ENCODE measurements around the gene CCDC86. TPM values are rescaled to one million over a fixed set of nuclear protein-coding genes. Genes with fewer than 3 reads are reported as not detected.

CCDC86 gene
- total and polyA plus RNA-seq, 2 of the 4 experiments (the other 2 are of a cell fraction) = 9.5 to 34.0 TPM

GRCh38 chr11:60852117-60852981, 10.4 kb downstream of the CCDC86 start:
- no peak overlapping the region for H3K4ac ChIP-seq (ENCODE audit: low read depth, low read length)
- no peak overlapping the region for H2BK15ac ChIP-seq (ENCODE audit: low read depth, low read length)
- H3K4me2 ChIP-seq (ENCODE audit: low read depth, low read length) = no peak overlapping the region
- H4K91ac ChIP-seq (ENCODE audit: insufficient read depth, low read depth, low read length) = no peak overlapping the region
- no peak overlapping the region for H4K8ac ChIP-seq (ENCODE audit: low read depth in 2 of 2, low read length in 2 of 2)
- H3K14ac ChIP-seq (replicated peaks; ENCODE audit: low read depth, low read length) = no peak overlapping the region
- WGBS, 2 experiments (ENCODE audit: extremely low coverage in 2 of 2, insufficient read length in 1 of 2) = 55% methylated on average over 63 of the region's 78 CpGs; no CpG with 5 or more reads in 1 of the 2 experiments
- H3K27me3 ChIP-seq (ENCODE audit: control insufficient read depth, insufficient read depth, low read length) = no peaks in the 10 kb centered on the region
- in situ Hi-C loops (cut with MboI; ENCODE audit: low sequenced_read_pairs) (no loop called here), intact Hi-C loops (cut with micrococcal nuclease) (no loop called here), dilution Hi-C loops (cut with HindIII; ENCODE audit: low sequenced_read_pairs, unreplicated experiment) (no loop called here)
- no peak overlapping the region for H3K27ac ChIP-seq (ENCODE audit: insufficient read depth, low read length)
- peaks cover 2% of the 10 kb centered on the region; the same call in 1 of the 2 replicates for H3K4me1 ChIP-seq (ENCODE audit: control insufficient read depth, insufficient read depth, low read length)
- BruUV-seq (replicated peaks) = no TSS peak
- ChIA-PET POLR2A (ENCODE audit: unreplicated experiment) (no interaction called here), CTCF (no interaction called here)
- DNase-seq (no peak), ATAC-seq (ENCODE audit: low read depth) (no peak)
- H2BK120ac ChIP-seq (ENCODE audit: low read depth, low read length) = no peak overlapping the region
- H2BK5ac ChIP-seq (ENCODE audit: low read depth, low read length, poor library complexity, severe bottlenecking) = no peak overlapping the region
- H3K9me3 ChIP-seq (ENCODE audit: control insufficient read depth, insufficient read depth, low read length) = no peaks in the 10 kb centered on the region
- H2BK20ac ChIP-seq (ENCODE audit: low read depth, low read length) = no peak overlapping the region
- no peak overlapping the region for H3K23ac ChIP-seq (ENCODE audit: low read depth, low read length)
- H2AFZ ChIP-seq (replicated peaks; ENCODE audit: low read length, poor library complexity) = peak overlapping the region; percentile 43
- H3K9me1 ChIP-seq (ENCODE audit: insufficient read depth, low read length) = no peaks in the 10 kb centered on the region; the same call in 1 of the 2 replicates
- H3K18ac ChIP-seq (ENCODE audit: low read depth, low read length) = no peak overlapping the region
- peaks cover 0 to 3% of the 10 kb centered on the region in 2 experiments; a peak in 1 of 4 replicates for H3K79me1 ChIP-seq (ENCODE audit: low read depth in 1 of 2, low read length in 2 of 2)
- peaks cover 32% of the 10 kb centered on the region for H3K36me3 ChIP-seq (ENCODE audit: control insufficient read depth, insufficient read depth, low read length)
- no peak overlapping the region for H2AK9ac ChIP-seq (replicated peaks; ENCODE audit: low read depth, low read length, poor library complexity)
- H3K56ac ChIP-seq (ENCODE audit: extremely low read depth, insufficient read depth, low read length) = no peak overlapping the region
- no peak overlapping the region for H4K5ac ChIP-seq (ENCODE audit: low read depth, low read length)
- no peak overlapping the region for H2AK5ac ChIP-seq (ENCODE audit: low read depth, low read length)
- TF ChIP-seq RAD21 (IDR thresholded peaks at IDR 0.05; ENCODE audit: low read length) (no peak), FOS (IDR thresholded peaks at IDR 0.05; ENCODE audit: low read depth, low read length) (no peak), USF2 (IDR thresholded peaks at IDR 0.05; ENCODE audit: low read depth, low read length) (no peak), SMC3 (IDR thresholded peaks at IDR 0.05; ENCODE audit: low read depth, low read length) (no peak), CHD1 (IDR thresholded peaks at IDR 0.05; ENCODE audit: low read depth, low read length) (no peak), CTCF (conservative IDR thresholded peaks at IDR 0.05; ENCODE audit: low read depth, low read length) (no peak), RFX5 (IDR thresholded peaks at IDR 0.05; ENCODE audit: low read depth, low read length) (no peak), RCOR1 (IDR thresholded peaks at IDR 0.05; ENCODE audit: insufficient replicate concordance, low read length) (no peak), ELK1 (IDR thresholded peaks at IDR 0.05; ENCODE audit: borderline replicate concordance, low read depth, low read length) (no peak), CEBPB (IDR thresholded peaks at IDR 0.05; ENCODE audit: low read depth, low read length) (no peak), MAZ (IDR thresholded peaks at IDR 0.05; ENCODE audit: borderline replicate concordance, low read depth, low read length) (no peak), POLR2A (IDR thresholded peaks at IDR 0.05; ENCODE audit: low read depth, low read length) (no peak)
- no peak overlapping the region for H3K4me3 ChIP-seq (ENCODE audit: insufficient read depth, low read depth, low read length)
- H4K20me1 ChIP-seq (ENCODE audit: insufficient read depth, low read length) = no peaks in the 10 kb centered on the region
- no peak overlapping the region for H3K9ac ChIP-seq (ENCODE audit: low read depth, low read length)

Data from IMR-90 (cell line).